HG03025 (cell line): Measurements from ENCODE around the gene FASTKD3.

ENCODE experiments used
- ATAC-seq: cut with Tn5 transposase; IDR thresholded peaks from one replicate; pipeline ENCODE4 v1.9.1; 2021; ENCODE audit warnings: mild to moderate bottlenecking, moderate library complexity; ENCODE audit not compliant: unreplicated experiment, low FRiP score

Gene FASTKD3

DNA sequence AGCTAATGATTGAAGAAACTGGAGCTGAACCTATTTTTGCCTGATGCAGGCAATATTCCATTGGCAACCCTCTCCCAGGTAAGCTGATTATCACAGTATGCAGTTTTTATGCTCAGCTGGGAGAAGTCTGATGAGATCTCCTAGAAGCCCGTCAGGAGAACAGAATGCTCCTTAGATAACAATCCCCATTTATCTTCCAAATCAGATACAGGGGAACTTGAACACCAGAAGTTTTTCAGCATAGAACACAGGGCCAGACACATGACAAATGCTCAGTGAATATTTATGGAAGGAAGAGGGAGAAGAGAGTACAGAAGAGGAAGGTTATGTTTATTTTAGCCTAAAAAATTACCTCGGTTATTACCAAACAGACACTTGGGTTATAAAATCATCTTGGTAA lies 55.8 kb downstream of the FASTKD3 start:
- no peak for ATAC-seq

DNA sequence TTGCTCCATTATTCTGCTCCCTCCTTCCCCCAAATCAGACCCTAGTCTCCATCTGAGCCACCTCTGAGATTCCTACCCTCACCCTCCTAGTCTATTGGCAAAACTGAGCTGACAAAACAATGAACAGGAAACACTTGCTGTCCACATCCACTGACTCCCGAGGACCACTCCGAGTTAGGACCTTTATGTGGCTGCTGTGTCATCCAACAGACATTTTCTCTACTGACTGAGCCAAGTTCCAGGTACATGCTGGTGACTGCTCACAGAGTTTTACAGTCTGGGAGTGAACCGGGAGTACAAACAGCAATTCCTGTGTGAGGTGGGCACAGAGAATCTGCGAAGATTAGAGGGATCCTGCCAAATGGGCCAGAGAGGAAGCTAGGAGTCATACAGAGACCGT lies 57.1 kb downstream of the FASTKD3 start:
- no peak for ATAC-seq
